WTC11 (cell line): ENCODE data around the gene RASGRP3. TPM values are rescaled to one million over a fixed set of nuclear protein-coding genes. Genes with fewer than 3 reads are reported as not detected.
A peak's percentile ranks its signal among the peaks of the same experiment; 100 is the strongest.

ENCODE experiments used
- ATAC-seq: fragments of 200-7000 bp; cut with Tn5 transposase; 2 replicates; pipeline ENCODE4 v1.10.0; 2021; ENCODE audit warnings: mild to moderate bottlenecking, moderate library complexity
- CTCF ChIA-PET: fragments of 300-600 bp; sonication (Branson Sonifier 250); formaldehyde crosslinking; loops from one replicate; lab custom pipeline; 2021; ENCODE audit warnings: antibody characterized with exemption; lab: Charles Lee
- POLR2A ChIA-PET: fragments of 350-600 bp; sonication (Branson Sonifier 250); formaldehyde crosslinking; loops from one replicate; lab custom pipeline; 2021; ENCODE audit warnings: antibody characterized with exemption; lab: Charles Lee
- DNase-seq: peaks from one replicate; pipeline ENCODE4 v3.0.0; 2021; ENCODE audit warnings: low spot score
- H3K27ac Mint-ChIP-seq: 2 replicates; pipeline ENCODE4 v1.8.0; 2021; ENCODE audit warnings: mixed read lengths
- H3K27me3 Mint-ChIP-seq: 2 replicates; pipeline ENCODE4 v1.8.0; 2021; ENCODE audit warnings: low read depth, mild to moderate bottlenecking, moderate library complexity, mixed read lengths
- H3K36me3 Mint-ChIP-seq: 2 replicates; pipeline ENCODE4 v1.8.0; 2021; ENCODE audit warnings: mixed read lengths
- H3K4me1 Mint-ChIP-seq: 2 replicates; pipeline ENCODE4 v1.8.0; 2022; ENCODE audit warnings: mixed read lengths
- H3K4me3 Mint-ChIP-seq: 2 replicates; pipeline ENCODE4 v1.8.0; 2021; ENCODE audit warnings: mild to moderate bottlenecking, moderate library complexity, mixed read lengths
- H3K9me3 Mint-ChIP-seq: 2 replicates; pipeline ENCODE4 v1.8.0; 2021; ENCODE audit warnings: mixed read lengths
- CBFB ChIP-seq: sonication (generic); formaldehyde crosslinking; IDR thresholded peaks from 2 replicates; pipeline ENCODE4 v1.8.1; 2022; ENCODE audit warnings: mild to moderate bottlenecking, low read depth, missing genetic modification reagents
- EMX1 ChIP-seq: fragments of 250-450 bp; sonication (Bioruptor Pico); IDR thresholded peaks from 2 replicates; pipeline ENCODE4 v1.8.0; 2021; ENCODE audit warnings: mild to moderate bottlenecking
- GTF2I ChIP-seq: fragments of 250-450 bp; sonication (Bioruptor Pico); conservative IDR thresholded peaks from 2 replicates; pipeline ENCODE4 v1.4.0; 2021; ENCODE audit warnings: mild to moderate bottlenecking
- IRF2 ChIP-seq: sonication (generic); formaldehyde crosslinking; IDR thresholded peaks from 2 replicates; pipeline ENCODE4 v1.8.0; 2022; ENCODE audit warnings: low read depth, missing genetic modification reagents, borderline replicate concordance
- JUN ChIP-seq: sonication (generic); formaldehyde crosslinking; IDR thresholded peaks from 2 replicates; pipeline ENCODE4 v1.8.0; 2023; ENCODE audit warnings: mild to moderate bottlenecking, missing genetic modification reagents
- NFATC4 ChIP-seq: fragments of 250-450 bp; sonication (Bioruptor Pico); IDR thresholded peaks from 2 replicates; pipeline ENCODE4 v1.9.0; 2021; ENCODE audit warnings: mild to moderate bottlenecking
- ZNF263 ChIP-seq: sonication (generic); formaldehyde crosslinking; IDR thresholded peaks from 2 replicates; pipeline ENCODE4 v1.8.1; 2022; ENCODE audit warnings: low read depth, mild to moderate bottlenecking, moderate library complexity, missing genetic modification reagents
- ZNF317 ChIP-seq: sonication (generic); formaldehyde crosslinking; IDR thresholded peaks from 2 replicates; pipeline ENCODE4 v1.8.1; 2023; ENCODE audit warnings: low read depth, mild to moderate bottlenecking, moderate library complexity, missing genetic modification reagents, borderline replicate concordance
- ZNF423 ChIP-seq: fragments of 250-450 bp; sonication (Bioruptor Pico); IDR thresholded peaks from 2 replicates; pipeline ENCODE4 v2.1.2; 2022; ENCODE audit warnings: mild to moderate bottlenecking, moderate library complexity
- total RNA-seq: library from RNA; stranded (reverse); gene quantifications from 3 replicates; pipeline ENCODE4 v1.2.3, GENCODE V29; 2021
- TF ChIP-seq, protein P1 (sequence below): fragments of 250-450 bp; sonication (Bioruptor Pico); IDR thresholded peaks from 2 replicates; pipeline ENCODE4 v1.9.0; 2021; ENCODE audit warnings: mild to moderate bottlenecking
- TF ChIP-seq, protein P2 (sequence below): sonication (generic); formaldehyde crosslinking; IDR thresholded peaks from 2 replicates; pipeline ENCODE4 v1.8.1; 2023; ENCODE audit warnings: mild to moderate bottlenecking, moderate library complexity, missing genetic modification reagents
- TF ChIP-seq, protein P3 (sequence below): sonication (generic); formaldehyde crosslinking; IDR thresholded peaks from 2 replicates; pipeline ENCODE4 v1.8.0; 2022; ENCODE audit warnings: mild to moderate bottlenecking, missing genetic modification reagents
- TF ChIP-seq, protein P4 (sequence below): sonication (generic); formaldehyde crosslinking; IDR thresholded peaks from 2 replicates; pipeline ENCODE4 v1.8.1; 2022; ENCODE audit warnings: low read depth, missing genetic modification reagents, borderline replicate concordance
- TF ChIP-seq, protein P5 (sequence below): sonication (generic); formaldehyde crosslinking; IDR thresholded peaks from 2 replicates; pipeline ENCODE4 v1.8.0; 2023; ENCODE audit warnings: missing genetic modification reagents, mild to moderate bottlenecking, borderline replicate concordance
- TF ChIP-seq, protein P6 (sequence below): sonication (generic); formaldehyde crosslinking; IDR thresholded peaks from 2 replicates; pipeline ENCODE4 v1.8.1; 2022; ENCODE audit warnings: mild to moderate bottlenecking, missing genetic modification reagents, moderate library complexity, borderline replicate concordance
- TF ChIP-seq, protein P7 (sequence below): sonication (generic); formaldehyde crosslinking; conservative IDR thresholded peaks from 2 replicates; pipeline ENCODE4 v1.8.1; 2023; ENCODE audit warnings: mild to moderate bottlenecking, low read depth, missing genetic modification reagents, moderate library complexity
- TF ChIP-seq, protein P8 (sequence below): sonication (generic); formaldehyde crosslinking; IDR thresholded peaks from 2 replicates; pipeline ENCODE4 v1.8.1; 2023; ENCODE audit warnings: mild to moderate bottlenecking, missing genetic modification reagents, moderate library complexity

RASGRP3 gene
- total RNA-seq, 1 experiment from 2014 or later, result 0.11 TPM

DNA sequence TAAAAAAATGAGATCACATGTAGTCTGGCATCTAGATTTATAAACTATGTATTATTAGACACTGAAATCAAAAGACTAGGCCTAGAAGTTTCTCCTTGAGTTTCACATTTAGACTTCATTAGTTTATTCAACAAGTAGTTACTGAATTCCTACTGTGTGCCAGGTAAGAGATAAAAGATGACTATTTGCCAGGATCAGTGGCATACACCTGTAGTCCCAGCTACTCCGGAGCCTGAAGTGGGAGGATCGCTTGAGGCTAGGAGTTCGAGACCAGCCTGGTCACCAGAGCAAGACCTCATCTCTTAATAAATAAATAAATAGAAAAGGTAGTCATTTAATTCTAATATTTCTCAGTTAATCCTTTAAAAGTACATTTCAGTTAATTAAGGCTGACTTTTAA is 120.6 kb downstream of the RASGRP3 start (continued):
- TF ChIP-seq, protein P1, sequence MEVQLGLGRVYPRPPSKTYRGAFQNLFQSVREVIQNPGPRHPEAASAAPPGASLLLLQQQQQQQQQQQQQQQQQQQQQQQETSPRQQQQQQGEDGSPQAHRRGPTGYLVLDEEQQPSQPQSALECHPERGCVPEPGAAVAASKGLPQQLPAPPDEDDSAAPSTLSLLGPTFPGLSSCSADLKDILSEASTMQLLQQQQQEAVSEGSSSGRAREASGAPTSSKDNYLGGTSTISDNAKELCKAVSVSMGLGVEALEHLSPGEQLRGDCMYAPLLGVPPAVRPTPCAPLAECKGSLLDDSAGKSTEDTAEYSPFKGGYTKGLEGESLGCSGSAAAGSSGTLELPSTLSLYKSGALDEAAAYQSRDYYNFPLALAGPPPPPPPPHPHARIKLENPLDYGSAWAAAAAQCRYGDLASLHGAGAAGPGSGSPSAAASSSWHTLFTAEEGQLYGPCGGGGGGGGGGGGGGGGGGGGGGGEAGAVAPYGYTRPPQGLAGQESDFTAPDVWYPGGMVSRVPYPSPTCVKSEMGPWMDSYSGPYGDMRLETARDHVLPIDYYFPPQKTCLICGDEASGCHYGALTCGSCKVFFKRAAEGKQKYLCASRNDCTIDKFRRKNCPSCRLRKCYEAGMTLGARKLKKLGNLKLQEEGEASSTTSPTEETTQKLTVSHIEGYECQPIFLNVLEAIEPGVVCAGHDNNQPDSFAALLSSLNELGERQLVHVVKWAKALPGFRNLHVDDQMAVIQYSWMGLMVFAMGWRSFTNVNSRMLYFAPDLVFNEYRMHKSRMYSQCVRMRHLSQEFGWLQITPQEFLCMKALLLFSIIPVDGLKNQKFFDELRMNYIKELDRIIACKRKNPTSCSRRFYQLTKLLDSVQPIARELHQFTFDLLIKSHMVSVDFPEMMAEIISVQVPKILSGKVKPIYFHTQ (CRISPR knock-in tag), result no peak
- TF ChIP-seq, protein P2, sequence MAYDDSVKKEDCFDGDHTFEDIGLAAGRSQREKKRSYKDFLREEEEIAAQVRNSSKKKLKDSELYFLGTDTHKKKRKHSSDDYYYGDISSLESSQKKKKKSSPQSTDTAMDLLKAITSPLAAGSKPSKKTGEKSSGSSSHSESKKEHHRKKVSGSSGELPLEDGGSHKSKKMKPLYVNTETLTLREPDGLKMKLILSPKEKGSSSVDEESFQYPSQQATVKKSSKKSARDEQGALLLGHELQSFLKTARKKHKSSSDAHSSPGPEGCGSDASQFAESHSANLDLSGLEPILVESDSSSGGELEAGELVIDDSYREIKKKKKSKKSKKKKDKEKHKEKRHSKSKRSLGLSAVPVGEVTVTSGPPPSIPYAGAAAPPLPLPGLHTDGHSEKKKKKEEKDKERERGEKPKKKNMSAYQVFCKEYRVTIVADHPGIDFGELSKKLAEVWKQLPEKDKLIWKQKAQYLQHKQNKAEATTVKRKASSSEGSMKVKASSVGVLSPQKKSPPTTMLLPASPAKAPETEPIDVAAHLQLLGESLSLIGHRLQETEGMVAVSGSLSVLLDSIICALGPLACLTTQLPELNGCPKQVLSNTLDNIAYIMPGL (CRISPR knock-in tag), result no peak
- TF ChIP-seq, protein P3, sequence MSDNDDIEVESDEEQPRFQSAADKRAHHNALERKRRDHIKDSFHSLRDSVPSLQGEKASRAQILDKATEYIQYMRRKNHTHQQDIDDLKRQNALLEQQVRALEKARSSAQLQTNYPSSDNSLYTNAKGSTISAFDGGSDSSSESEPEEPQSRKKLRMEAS, result no peak
- TF ChIP-seq, protein P4, sequence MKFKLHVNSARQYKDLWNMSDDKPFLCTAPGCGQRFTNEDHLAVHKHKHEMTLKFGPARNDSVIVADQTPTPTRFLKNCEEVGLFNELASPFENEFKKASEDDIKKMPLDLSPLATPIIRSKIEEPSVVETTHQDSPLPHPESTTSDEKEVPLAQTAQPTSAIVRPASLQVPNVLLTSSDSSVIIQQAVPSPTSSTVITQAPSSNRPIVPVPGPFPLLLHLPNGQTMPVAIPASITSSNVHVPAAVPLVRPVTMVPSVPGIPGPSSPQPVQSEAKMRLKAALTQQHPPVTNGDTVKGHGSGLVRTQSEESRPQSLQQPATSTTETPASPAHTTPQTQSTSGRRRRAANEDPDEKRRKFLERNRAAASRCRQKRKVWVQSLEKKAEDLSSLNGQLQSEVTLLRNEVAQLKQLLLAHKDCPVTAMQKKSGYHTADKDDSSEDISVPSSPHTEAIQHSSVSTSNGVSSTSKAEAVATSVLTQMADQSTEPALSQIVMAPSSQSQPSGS (CRISPR knock-in tag), result no peak

DNA sequence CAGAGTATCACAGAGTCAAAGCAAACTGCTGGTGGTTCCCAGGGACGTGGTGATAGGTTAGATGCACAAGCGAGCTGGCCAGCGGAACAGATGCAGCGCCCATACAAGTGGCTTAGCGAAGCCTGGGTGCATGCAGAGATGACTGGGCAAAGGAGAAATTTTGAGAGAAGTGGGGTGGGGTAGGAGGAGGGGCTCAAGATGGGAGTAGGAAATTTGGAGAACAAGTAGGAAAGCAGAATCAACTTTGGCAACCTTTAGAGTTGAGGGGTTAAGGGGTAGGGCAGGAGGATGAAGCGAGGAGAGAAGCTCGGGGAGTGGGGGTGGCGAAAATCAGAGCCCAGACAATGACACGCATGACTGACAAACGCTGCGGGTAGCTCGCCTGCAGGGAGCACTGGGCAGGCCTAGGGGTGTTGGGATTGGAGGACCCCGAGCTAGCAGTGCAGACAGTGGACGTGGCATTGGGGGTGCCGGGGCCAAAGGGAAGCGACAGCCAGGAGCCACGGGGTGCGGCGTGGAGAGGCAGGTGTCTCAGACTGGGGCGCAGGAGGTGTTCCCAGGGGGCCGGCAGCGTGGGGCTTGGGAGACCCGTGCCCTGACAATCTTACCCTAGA is 122.2 kb downstream of the RASGRP3 start:
- peak overlapping the region; percentile 95 for H3K4me3 Mint-ChIP-seq
- TF ChIP-seq ZNF423 (CRISPR knock-in tag), result no peak
- TF ChIP-seq, protein P5, sequence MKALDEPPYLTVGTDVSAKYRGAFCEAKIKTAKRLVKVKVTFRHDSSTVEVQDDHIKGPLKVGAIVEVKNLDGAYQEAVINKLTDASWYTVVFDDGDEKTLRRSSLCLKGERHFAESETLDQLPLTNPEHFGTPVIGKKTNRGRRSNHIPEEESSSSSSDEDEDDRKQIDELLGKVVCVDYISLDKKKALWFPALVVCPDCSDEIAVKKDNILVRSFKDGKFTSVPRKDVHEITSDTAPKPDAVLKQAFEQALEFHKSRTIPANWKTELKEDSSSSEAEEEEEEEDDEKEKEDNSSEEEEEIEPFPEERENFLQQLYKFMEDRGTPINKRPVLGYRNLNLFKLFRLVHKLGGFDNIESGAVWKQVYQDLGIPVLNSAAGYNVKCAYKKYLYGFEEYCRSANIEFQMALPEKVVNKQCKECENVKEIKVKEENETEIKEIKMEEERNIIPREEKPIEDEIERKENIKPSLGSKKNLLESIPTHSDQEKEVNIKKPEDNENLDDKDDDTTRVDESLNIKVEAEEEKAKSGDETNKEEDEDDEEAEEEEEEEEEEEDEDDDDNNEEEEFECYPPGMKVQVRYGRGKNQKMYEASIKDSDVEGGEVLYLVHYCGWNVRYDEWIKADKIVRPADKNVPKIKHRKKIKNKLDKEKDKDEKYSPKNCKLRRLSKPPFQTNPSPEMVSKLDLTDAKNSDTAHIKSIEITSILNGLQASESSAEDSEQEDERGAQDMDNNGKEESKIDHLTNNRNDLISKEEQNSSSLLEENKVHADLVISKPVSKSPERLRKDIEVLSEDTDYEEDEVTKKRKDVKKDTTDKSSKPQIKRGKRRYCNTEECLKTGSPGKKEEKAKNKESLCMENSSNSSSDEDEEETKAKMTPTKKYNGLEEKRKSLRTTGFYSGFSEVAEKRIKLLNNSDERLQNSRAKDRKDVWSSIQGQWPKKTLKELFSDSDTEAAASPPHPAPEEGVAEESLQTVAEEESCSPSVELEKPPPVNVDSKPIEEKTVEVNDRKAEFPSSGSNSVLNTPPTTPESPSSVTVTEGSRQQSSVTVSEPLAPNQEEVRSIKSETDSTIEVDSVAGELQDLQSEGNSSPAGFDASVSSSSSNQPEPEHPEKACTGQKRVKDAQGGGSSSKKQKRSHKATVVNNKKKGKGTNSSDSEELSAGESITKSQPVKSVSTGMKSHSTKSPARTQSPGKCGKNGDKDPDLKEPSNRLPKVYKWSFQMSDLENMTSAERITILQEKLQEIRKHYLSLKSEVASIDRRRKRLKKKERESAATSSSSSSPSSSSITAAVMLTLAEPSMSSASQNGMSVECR, result 0 out of 2 replicates have a peak, but pooled peaks have one; percentile 6
- TF ChIP-seq ZNF317, result no peak
- no peak for TF ChIP-seq ZNF263 (CRISPR knock-in tag)
- TF ChIP-seq EMX1, result no peak
- TF ChIP-seq GTF2I (CRISPR knock-in tag), result no peak
- TF ChIP-seq, protein P3, result no peak
- TF ChIP-seq, protein P6, sequence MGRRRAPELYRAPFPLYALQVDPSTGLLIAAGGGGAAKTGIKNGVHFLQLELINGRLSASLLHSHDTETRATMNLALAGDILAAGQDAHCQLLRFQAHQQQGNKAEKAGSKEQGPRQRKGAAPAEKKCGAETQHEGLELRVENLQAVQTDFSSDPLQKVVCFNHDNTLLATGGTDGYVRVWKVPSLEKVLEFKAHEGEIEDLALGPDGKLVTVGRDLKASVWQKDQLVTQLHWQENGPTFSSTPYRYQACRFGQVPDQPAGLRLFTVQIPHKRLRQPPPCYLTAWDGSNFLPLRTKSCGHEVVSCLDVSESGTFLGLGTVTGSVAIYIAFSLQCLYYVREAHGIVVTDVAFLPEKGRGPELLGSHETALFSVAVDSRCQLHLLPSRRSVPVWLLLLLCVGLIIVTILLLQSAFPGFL (CRISPR knock-in tag), result no peak
- TF ChIP-seq IRF2 (CRISPR knock-in tag), result no peak
- TF ChIP-seq, protein P7, sequence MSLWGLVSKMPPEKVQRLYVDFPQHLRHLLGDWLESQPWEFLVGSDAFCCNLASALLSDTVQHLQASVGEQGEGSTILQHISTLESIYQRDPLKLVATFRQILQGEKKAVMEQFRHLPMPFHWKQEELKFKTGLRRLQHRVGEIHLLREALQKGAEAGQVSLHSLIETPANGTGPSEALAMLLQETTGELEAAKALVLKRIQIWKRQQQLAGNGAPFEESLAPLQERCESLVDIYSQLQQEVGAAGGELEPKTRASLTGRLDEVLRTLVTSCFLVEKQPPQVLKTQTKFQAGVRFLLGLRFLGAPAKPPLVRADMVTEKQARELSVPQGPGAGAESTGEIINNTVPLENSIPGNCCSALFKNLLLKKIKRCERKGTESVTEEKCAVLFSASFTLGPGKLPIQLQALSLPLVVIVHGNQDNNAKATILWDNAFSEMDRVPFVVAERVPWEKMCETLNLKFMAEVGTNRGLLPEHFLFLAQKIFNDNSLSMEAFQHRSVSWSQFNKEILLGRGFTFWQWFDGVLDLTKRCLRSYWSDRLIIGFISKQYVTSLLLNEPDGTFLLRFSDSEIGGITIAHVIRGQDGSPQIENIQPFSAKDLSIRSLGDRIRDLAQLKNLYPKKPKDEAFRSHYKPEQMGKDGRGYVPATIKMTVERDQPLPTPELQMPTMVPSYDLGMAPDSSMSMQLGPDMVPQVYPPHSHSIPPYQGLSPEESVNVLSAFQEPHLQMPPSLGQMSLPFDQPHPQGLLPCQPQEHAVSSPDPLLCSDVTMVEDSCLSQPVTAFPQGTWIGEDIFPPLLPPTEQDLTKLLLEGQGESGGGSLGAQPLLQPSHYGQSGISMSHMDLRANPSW (CRISPR knock-in tag), result no peak
- TF ChIP-seq JUN (CRISPR knock-in tag), result peak; percentile 33; the same call in 1 of the 2 replicates
- no peak for TF ChIP-seq CBFB (CRISPR knock-in tag)
- TF ChIP-seq NFATC4 (CRISPR knock-in tag), result no peak
- TF ChIP-seq, protein P8, sequence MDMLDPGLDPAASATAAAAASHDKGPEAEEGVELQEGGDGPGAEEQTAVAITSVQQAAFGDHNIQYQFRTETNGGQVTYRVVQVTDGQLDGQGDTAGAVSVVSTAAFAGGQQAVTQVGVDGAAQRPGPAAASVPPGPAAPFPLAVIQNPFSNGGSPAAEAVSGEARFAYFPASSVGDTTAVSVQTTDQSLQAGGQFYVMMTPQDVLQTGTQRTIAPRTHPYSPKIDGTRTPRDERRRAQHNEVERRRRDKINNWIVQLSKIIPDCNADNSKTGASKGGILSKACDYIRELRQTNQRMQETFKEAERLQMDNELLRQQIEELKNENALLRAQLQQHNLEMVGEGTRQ (CRISPR knock-in tag), result no peak

More for the DNA sequence above, 122.2 kb downstream of the RASGRP3 start:
- H3K4me1 Mint-ChIP-seq, result peaks cover 46% of the 10 kb centered on the region
- CTCF ChIA-PET, result interaction anchor here (0.6 to 2.3 kb wide), 10 partner anchors 9 to 203 kb away, joined by 3 to 15 read pairs (median 6); no protein-coding TSS in a partner anchor
- DNase-seq (peak; percentile 30), ATAC-seq (peak; percentile 25)
- H3K9me3 Mint-ChIP-seq, result no peaks in the 10 kb centered on the region
- POLR2A ChIA-PET, result interaction anchor here (0.5 to 1.1 kb wide), 2 partner anchors 15 to 305 kb away, joined by 3 read pairs; no protein-coding TSS in a partner anchor
- no peaks in the 10 kb centered on the region for H3K27me3 Mint-ChIP-seq
- peak overlapping the region; percentile 81; the same call in 1 of the 2 replicates for H3K27ac Mint-ChIP-seq
- peaks cover 15% of the 10 kb centered on the region for H3K36me3 Mint-ChIP-seq
